Activated naive CD4-positive, alpha-beta T cell treated with Interleukin-2 at 50 U/mL for 16 hours (primary cell): ENCODE measurements around the gene SPATS2L.

ENCODE experiments used
- DNase-seq: peaks from one replicate; pipeline ENCODE4 v3.0.0-alpha.2; 2020

The SPATS2L gene

GRCh38 chr2:200525066-200525465, 218.6 kb downstream of the SPATS2L start:
- DNase-seq, result no peak

GRCh38 chr2:200525551-200525881, 219.0 kb downstream of the SPATS2L start:
- DNase-seq, result no peak

GRCh38 chr2:200525882-200526651, 219.6 kb downstream of the SPATS2L start, which contains the start of gene SGO2:
Gene SGO2 (plus strand): TSS chr2:200526207. CDS start chr2:200532976, 6,769 bp downstream.
- DNase-seq, result peak; percentile 98

GRCh38 chr2:200528228-200528627, 221.7 kb downstream of the SPATS2L start:
- no peak for DNase-seq
